Tibial artery (tissue), 4 donors: Measurements from ENCODE around the gene GRAMD2B.

ENCODE experiments used
- DNase-seq, 2 donors: peaks; one replicate each; pipeline ENCODE4 v3.0.0-alpha.2; 2019
- H3K27ac ChIP-seq, 2 donors: fragments of 200-600 bp; sonication (generic) in 1 of 2; 1 replicate in 1 of 2; 2 replicates in 1 of 2; pipeline ENCODE4 v1.5.1; 2018 to 2019; ENCODE audit warnings: mild to moderate bottlenecking in 1 of 2
- H3K27me3 ChIP-seq, 2 donors: fragments of 200-600 bp; sonication (generic) in 1 of 2; one replicate each; pipeline versions ENCODE4 v1.5.1 to v1.6.0; 2016 to 2019
- H3K36me3 ChIP-seq, 3 donors: fragments of 200-600 bp; sonication (generic) in 2 of 3; one replicate each; pipeline ENCODE4 v1.5.1; 2016 to 2019; ENCODE audit warnings: mild to moderate bottlenecking in 2 of 3
- H3K4me1 ChIP-seq, 4 donors: fragments of 200-600 bp; sonication (generic) in 2 of 4; 1 replicate in 3 of 4; 2 replicates in 1 of 4; pipeline ENCODE4 v1.5.1; 2016 to 2019
- H3K4me3 ChIP-seq, 2 donors: fragments of 200-600 bp; sonication (generic) in 1 of 2; 1 replicate in 1 of 2; 2 replicates in 1 of 2; pipeline ENCODE4 v1.5.1; 2018 to 2019; ENCODE audit warnings: mild to moderate bottlenecking in 2 of 2
- H3K9me3 ChIP-seq, 3 donors: fragments of 200-600 bp; sonication (generic) in 1 of 3; one replicate each; pipeline ENCODE4 v1.5.1; 2016 to 2019
- CTCF ChIP-seq, 2 experiments: fragments of 200-600 bp in 1 of 2; fragments of 450-650 bp in 1 of 2; IDR thresholded peaks; one replicate each; pipeline ENCODE4 v1.5.1; 2017 to 2019; ENCODE audit warnings: antibody characterized with exemption in 2 of 2, mild to moderate bottlenecking in 1 of 2, moderate library complexity in 1 of 2
- intact Hi-C: fragments of 100-400 bp; cut with DNase I; formaldehyde crosslinking; loops from one replicate; pipeline ENCODE4 v1.15.0; 2023; ENCODE audit warnings: low total_unique reads

Gene GRAMD2B

GRCh38 chr5:126497506-126497905 is 74.3 kb downstream of the GRAMD2B start:
- no peak for TF ChIP-seq CTCF (IDR thresholded peaks at IDR 0.05)
- H3K4me3 ChIP-seq = no peak overlapping the region
- no peak overlapping the region for H3K27ac ChIP-seq
- no peaks in the 10 kb centered on the region for H3K27me3 ChIP-seq
- H3K36me3 ChIP-seq = peaks cover 16 to 21% (median 17%) of the 10 kb centered on the region in 3 donors
- intact Hi-C loops = no loop called here
- no peaks in the 10 kb centered on the region for H3K9me3 ChIP-seq
- no peak for DNase-seq
- H3K4me1 ChIP-seq = no peaks in the 10 kb centered on the region

GRCh38 chr5:126499278-126499677 is 76.1 kb downstream of the GRAMD2B start:
- Histone ChIP-seq H3K27me3 (no peaks in the 10 kb centered on the region), H3K36me3 (peaks cover 0 to 5% (median 5%) of the 10 kb centered on the region in 3 donors), H3K9me3 (no peaks in the 10 kb centered on the region), H3K27ac (peak overlapping the region in 1 of 2 donors; percentile 24), H3K4me1 (peaks cover 0 to 9% (median 3%) of the 10 kb centered on the region in 4 donors), H3K4me3 (no peak overlapping the region)
- no peak for DNase-seq
- intact Hi-C loops = no loop called here
- TF ChIP-seq CTCF (IDR thresholded peaks at IDR 0.05) = no peak

GRCh38 chr5:126499853-126500342 is 76.7 kb downstream of the GRAMD2B start:
- peak overlapping the region in 1 of 2 donors; percentile 24 for H3K27ac ChIP-seq
- no peak overlapping the region for H3K4me3 ChIP-seq

GRCh38 chr5:126501448-126501847 is 78.2 kb downstream of the GRAMD2B start:
- peaks cover 0 to 10% (median 4%) of the 10 kb centered on the region in 4 donors for H3K4me1 ChIP-seq
- no peak overlapping the region for H3K27ac ChIP-seq
- intact Hi-C loops = no loop called here
- no peaks in the 10 kb centered on the region for H3K9me3 ChIP-seq
- no peak overlapping the region for H3K4me3 ChIP-seq
- H3K27me3 ChIP-seq = no peaks in the 10 kb centered on the region
- DNase-seq = no peak
- no peaks in the 10 kb centered on the region for H3K36me3 ChIP-seq
- no peak for TF ChIP-seq CTCF (IDR thresholded peaks at IDR 0.05)

More at GRCh38 chr5:126499853-126500342, 76.7 kb downstream of the GRAMD2B start:
- no peak for DNase-seq
- Histone ChIP-seq H3K36me3 (no peaks in the 10 kb centered on the region), H3K9me3 (no peaks in the 10 kb centered on the region), H3K27me3 (no peaks in the 10 kb centered on the region), H3K4me1 (peaks cover 0 to 10% (median 4%) of the 10 kb centered on the region in 4 donors)
- TF ChIP-seq CTCF (IDR thresholded peaks at IDR 0.05) = peak; percentile 29 to 48
- intact Hi-C loops = no loop called here

- H3K4me3 ChIP-seq = no peak overlapping the region
- no peak for TF ChIP-seq CTCF (IDR thresholded peaks at IDR 0.05)
- H3K4me1 ChIP-seq = peaks cover 0 to 15% (median 5%) of the 10 kb centered on the region in 4 donors
- no peaks in the 10 kb centered on the region for H3K27me3 ChIP-seq
- intact Hi-C loops = no loop called here
- peak overlapping the region; percentile 2 to 32 for H3K27ac ChIP-seq
- no peaks in the 10 kb centered on the region for H3K9me3 ChIP-seq
- peak in 1 of 2 donors; percentile 74 for DNase-seq
- no peaks in the 10 kb centered on the region for H3K36me3 ChIP-seq
Observed at GRCh38 chr5:126503602-126504104, 80.4 kb downstream of the GRAMD2B start.
